ENCODE results near the gene OBP2B.

The OBP2B gene

GRCh38 chr9:133248726-133249295, 39.8 kb upstream of the OBP2B start:
- Histone ChIP-seq H3K9me3 (ENCODE audit: control extremely low read depth in 1 of 5, control insufficient read depth in 4 of 5, insufficient read depth in 2 of 5, low read depth in 1 of 5, low read length in 4 of 5) (no peaks in the 10 kb centered on the region), H3K36me3 (ENCODE audit: control insufficient read depth in 4 of 4, insufficient read depth in 4 of 4, low read length in 3 of 4) (no peaks in the 10 kb centered on the region), H3K27me3 (replicated peaks in 2 of 5; ENCODE audit: control insufficient read depth in 4 of 5, insufficient read depth in 5 of 5, low read length in 4 of 5) (peaks cover 0 to 6% (median 0%) of the 10 kb centered on the region in 5 experiments), H3K4me1 (ENCODE audit: control extremely low read depth in 1 of 4, control insufficient read depth in 4 of 4, insufficient read depth in 4 of 4, low read length in 3 of 4) (peaks cover 0 to 19% (median 7%) of the 10 kb centered on the region in 4 experiments), H3K4me3 (ENCODE audit: control insufficient read depth in 1 of 7, extremely low read depth in 1 of 7, insufficient read depth in 4 of 7, low read depth in 2 of 7, low read length in 6 of 7) (no peak overlapping the region), H3K27ac (ENCODE audit: insufficient read depth in 1 of 2, low read depth in 1 of 2, low read length in 2 of 2, poor library complexity in 1 of 2, severe bottlenecking in 2 of 2) (no peak overlapping the region)
- POLR2A ChIA-PET, result no interaction called here
- WGBS (ENCODE audit: insufficient coverage), result 98% methylated on average over 4 of the region's 8 CpGs
- CTCF ChIA-PET, result interaction anchor here (1.2 to 2.5 kb wide), 3 partner anchors 9 to 81 kb away, joined by 4 to 11 read pairs (median 7); no protein-coding TSS in a partner anchor
- DNase-seq, result no peak

GRCh38 chr9:133247632-133248031, 38.6 kb upstream of the OBP2B start:
- Histone ChIP-seq H3K36me3 (ENCODE audit: control insufficient read depth in 4 of 4, insufficient read depth in 4 of 4, low read length in 3 of 4) (no peaks in the 10 kb centered on the region), H3K4me3 (ENCODE audit: control insufficient read depth in 1 of 7, extremely low read depth in 1 of 7, insufficient read depth in 4 of 7, low read depth in 2 of 7, low read length in 6 of 7) (no peak overlapping the region), H3K27ac (ENCODE audit: insufficient read depth in 1 of 2, low read depth in 1 of 2, low read length in 2 of 2, poor library complexity in 1 of 2, severe bottlenecking in 2 of 2) (no peak overlapping the region), H3K27me3 (replicated peaks in 2 of 5; ENCODE audit: control insufficient read depth in 4 of 5, insufficient read depth in 5 of 5, low read length in 4 of 5) (peaks cover 0 to 3% (median 0%) of the 10 kb centered on the region in 5 experiments), H3K9me3 (ENCODE audit: control extremely low read depth in 1 of 5, control insufficient read depth in 4 of 5, insufficient read depth in 2 of 5, low read depth in 1 of 5, low read length in 4 of 5) (no peaks in the 10 kb centered on the region), H3K4me1 (ENCODE audit: control extremely low read depth in 1 of 4, control insufficient read depth in 4 of 4, insufficient read depth in 4 of 4, low read length in 3 of 4) (peaks cover 0 to 23% (median 7%) of the 10 kb centered on the region in 4 experiments)
- POLR2A ChIA-PET, result no interaction called here
- no peak for DNase-seq
- CTCF ChIA-PET, result interaction anchor here (0.8 to 1.3 kb wide), 3 partner anchors 9 to 82 kb away, joined by 3 to 5 read pairs (median 3); no protein-coding TSS in a partner anchor
- WGBS (ENCODE audit: insufficient coverage), result 98% methylated on average over 6 of the region's 6 CpGs

- WGBS (ENCODE audit: insufficient coverage), result 100% methylated on average over 5 of the region's 6 CpGs
- H3K4me3 ChIP-seq (ENCODE audit: control insufficient read depth in 1 of 7, extremely low read depth in 1 of 7, insufficient read depth in 4 of 7, low read depth in 2 of 7, low read length in 6 of 7), result no peak overlapping the region
- ChIA-PET CTCF (interaction anchor here (0.8 to 1.3 kb wide), 3 partner anchors 8 to 83 kb away, joined by 3 to 5 read pairs (median 3); no protein-coding TSS in a partner anchor), POLR2A (no interaction called here)
- DNase-seq, result no peak
- H3K36me3 ChIP-seq (ENCODE audit: control insufficient read depth in 4 of 4, insufficient read depth in 4 of 4, low read length in 3 of 4), result no peaks in the 10 kb centered on the region
- H3K9me3 ChIP-seq (ENCODE audit: control extremely low read depth in 1 of 5, control insufficient read depth in 4 of 5, insufficient read depth in 2 of 5, low read depth in 1 of 5, low read length in 4 of 5), result no peaks in the 10 kb centered on the region
- no peak overlapping the region for H3K27ac ChIP-seq (ENCODE audit: insufficient read depth in 1 of 2, low read depth in 1 of 2, low read length in 2 of 2, poor library complexity in 1 of 2, severe bottlenecking in 2 of 2)
- peaks cover 0 to 3% (median 0%) of the 10 kb centered on the region in 5 experiments for H3K27me3 ChIP-seq (replicated peaks in 2 of 5; ENCODE audit: control insufficient read depth in 4 of 5, insufficient read depth in 5 of 5, low read length in 4 of 5)
- H3K4me1 ChIP-seq (ENCODE audit: control extremely low read depth in 1 of 4, control insufficient read depth in 4 of 4, insufficient read depth in 4 of 4, low read length in 3 of 4), result peaks cover 0 to 22% (median 4%) of the 10 kb centered on the region in 4 experiments
Observed at GRCh38 chr9:133246991-133247390, 37.9 kb upstream of the OBP2B start.

- no peak for DNase-seq
Observed at GRCh38 chr9:133246562-133246961, 37.5 kb upstream of the OBP2B start.

GRCh38 chr9:133242991-133243390, 33.9 kb upstream of the OBP2B start:
- ChIA-PET POLR2A (no interaction called here), CTCF (interaction anchor here (0.9 to 1.5 kb wide), 3 partner anchors 10 to 87 kb away, joined by 3 to 5 read pairs (median 4); no protein-coding TSS in a partner anchor)
- Histone ChIP-seq H3K4me1 (ENCODE audit: control extremely low read depth in 1 of 4, control insufficient read depth in 4 of 4, insufficient read depth in 4 of 4, low read length in 3 of 4) (peaks cover 2 to 42% (median 17%) of the 10 kb centered on the region in 4 experiments), H3K27me3 (replicated peaks in 2 of 5; ENCODE audit: control insufficient read depth in 4 of 5, insufficient read depth in 5 of 5, low read length in 4 of 5) (no peaks in the 10 kb centered on the region), H3K4me3 (ENCODE audit: control insufficient read depth in 1 of 7, extremely low read depth in 1 of 7, insufficient read depth in 4 of 7, low read depth in 2 of 7, low read length in 6 of 7) (peak overlapping the region in 1 of 7 experiments; percentile 23), H3K36me3 (ENCODE audit: control insufficient read depth in 4 of 4, insufficient read depth in 4 of 4, low read length in 3 of 4) (no peaks in the 10 kb centered on the region), H3K27ac (ENCODE audit: insufficient read depth in 1 of 2, low read depth in 1 of 2, low read length in 2 of 2, poor library complexity in 1 of 2, severe bottlenecking in 2 of 2) (no peak overlapping the region), H3K9me3 (ENCODE audit: control extremely low read depth in 1 of 5, control insufficient read depth in 4 of 5, insufficient read depth in 2 of 5, low read depth in 1 of 5, low read length in 4 of 5) (no peaks in the 10 kb centered on the region)
- peak; percentile 49 to 72 (median 57) for DNase-seq
- WGBS (ENCODE audit: insufficient coverage), result no CpG with 5 or more reads among the region's 8 CpGs

More at GRCh38 chr9:133246562-133246961, 37.5 kb upstream of the OBP2B start:
- Histone ChIP-seq H3K4me3 (ENCODE audit: control insufficient read depth in 1 of 7, extremely low read depth in 1 of 7, insufficient read depth in 4 of 7, low read depth in 2 of 7, low read length in 6 of 7) (no peak overlapping the region), H3K27ac (ENCODE audit: insufficient read depth in 1 of 2, low read depth in 1 of 2, low read length in 2 of 2, poor library complexity in 1 of 2, severe bottlenecking in 2 of 2) (no peak overlapping the region), H3K27me3 (replicated peaks in 2 of 5; ENCODE audit: control insufficient read depth in 4 of 5, insufficient read depth in 5 of 5, low read length in 4 of 5) (peaks cover 0 to 3% (median 0%) of the 10 kb centered on the region in 5 experiments), H3K9me3 (ENCODE audit: control extremely low read depth in 1 of 5, control insufficient read depth in 4 of 5, insufficient read depth in 2 of 5, low read depth in 1 of 5, low read length in 4 of 5) (no peaks in the 10 kb centered on the region), H3K36me3 (ENCODE audit: control insufficient read depth in 4 of 4, insufficient read depth in 4 of 4, low read length in 3 of 4) (no peaks in the 10 kb centered on the region), H3K4me1 (ENCODE audit: control extremely low read depth in 1 of 4, control insufficient read depth in 4 of 4, insufficient read depth in 4 of 4, low read length in 3 of 4) (peaks cover 0 to 22% (median 5%) of the 10 kb centered on the region in 4 experiments)
- CTCF ChIA-PET, result no interaction called here
- WGBS (ENCODE audit: insufficient coverage), result 96% methylated on average over 8 of the region's 16 CpGs
- POLR2A ChIA-PET, result no interaction called here

GRCh38 chr9:133242241-133242640, 33.2 kb upstream of the OBP2B start:
- Histone ChIP-seq H3K4me3 (ENCODE audit: control insufficient read depth in 1 of 7, extremely low read depth in 1 of 7, insufficient read depth in 4 of 7, low read depth in 2 of 7, low read length in 6 of 7) (no peak overlapping the region), H3K9me3 (ENCODE audit: control extremely low read depth in 1 of 5, control insufficient read depth in 4 of 5, insufficient read depth in 2 of 5, low read depth in 1 of 5, low read length in 4 of 5) (no peaks in the 10 kb centered on the region), H3K27ac (ENCODE audit: insufficient read depth in 1 of 2, low read depth in 1 of 2, low read length in 2 of 2, poor library complexity in 1 of 2, severe bottlenecking in 2 of 2) (no peak overlapping the region), H3K27me3 (replicated peaks in 2 of 5; ENCODE audit: control insufficient read depth in 4 of 5, insufficient read depth in 5 of 5, low read length in 4 of 5) (no peaks in the 10 kb centered on the region), H3K4me1 (ENCODE audit: control extremely low read depth in 1 of 4, control insufficient read depth in 4 of 4, insufficient read depth in 4 of 4, low read length in 3 of 4) (peaks cover 2 to 42% (median 17%) of the 10 kb centered on the region in 4 experiments), H3K36me3 (ENCODE audit: control insufficient read depth in 4 of 4, insufficient read depth in 4 of 4, low read length in 3 of 4) (no peaks in the 10 kb centered on the region)
- WGBS (ENCODE audit: insufficient coverage), result 91% methylated on average over 10 of the region's 14 CpGs
- DNase-seq, result peak in 1 of 3 donors; percentile 25
- ChIA-PET CTCF (interaction anchor here (0.9 to 1.1 kb wide), 2 partner anchors 11 to 54 kb away, joined by 3 to 4 read pairs; no protein-coding TSS in a partner anchor), POLR2A (no interaction called here)

- Histone ChIP-seq H3K27me3 (replicated peaks in 2 of 5; ENCODE audit: control insufficient read depth in 4 of 5, insufficient read depth in 5 of 5, low read length in 4 of 5) (no peaks in the 10 kb centered on the region), H3K27ac (ENCODE audit: insufficient read depth in 1 of 2, low read depth in 1 of 2, low read length in 2 of 2, poor library complexity in 1 of 2, severe bottlenecking in 2 of 2) (no peak overlapping the region), H3K4me1 (ENCODE audit: control extremely low read depth in 1 of 4, control insufficient read depth in 4 of 4, insufficient read depth in 4 of 4, low read length in 3 of 4) (peaks cover 2 to 49% (median 21%) of the 10 kb centered on the region in 4 experiments), H3K4me3 (ENCODE audit: control insufficient read depth in 1 of 7, extremely low read depth in 1 of 7, insufficient read depth in 4 of 7, low read depth in 2 of 7, low read length in 6 of 7) (peak overlapping the region in 3 of 7 experiments; percentile 56 to 85 (median 69)), H3K36me3 (ENCODE audit: control insufficient read depth in 4 of 4, insufficient read depth in 4 of 4, low read length in 3 of 4) (no peaks in the 10 kb centered on the region), H3K9me3 (ENCODE audit: control extremely low read depth in 1 of 5, control insufficient read depth in 4 of 5, insufficient read depth in 2 of 5, low read depth in 1 of 5, low read length in 4 of 5) (no peaks in the 10 kb centered on the region)
- 92% methylated on average over 14 of the region's 18 CpGs for WGBS (ENCODE audit: insufficient coverage)
- CTCF ChIA-PET, result interaction anchor here (0.9 to 4.2 kb wide), 18 partner anchors 10 to 125 kb away, joined by 3 to 42 read pairs (median 6); partner anchors contain the start of genes SURF1 and SURF2
- DNase-seq, result no peak
- POLR2A ChIA-PET, result no interaction called here
Observed at GRCh38 chr9:133239533-133240090, 30.6 kb upstream of the OBP2B start.
